Lower lobe of right lung (tissue), 2 donors: ENCODE results near the gene ZNF853. TPM values are rescaled to one million over a fixed set of nuclear protein-coding genes. Genes with fewer than 3 reads are reported as not detected.
"Not testable (repeated sequence)": the region's sequence is repeated elsewhere in the genome, so short reads cannot be mapped to it uniquely, and the experiment has no call there.

Source experiments
- ATAC-seq, 2 donors: fragments of 200-7000 bp; cut with Tn5 transposase; one replicate each; pipeline ENCODE4 v1.9.1; 2020 to 2022; ENCODE audit warnings: mild to moderate bottlenecking in 2 of 2, moderate library complexity in 2 of 2
- DNase-seq: peaks from one replicate; pipeline ENCODE4 v3.0.0-alpha.2; 2020
- H3K27ac ChIP-seq: fragments of 200-600 bp; one replicate; pipeline ENCODE4 v1.8.0; 2022
- H3K27me3 ChIP-seq: fragments of 200-600 bp; one replicate; pipeline ENCODE4 v1.8.0; 2022; ENCODE audit warnings: low read depth
- H3K36me3 ChIP-seq: fragments of 200-600 bp; one replicate; pipeline ENCODE4 v1.8.0; 2022; ENCODE audit warnings: mild to moderate bottlenecking
- H3K4me1 ChIP-seq: fragments of 200-600 bp; one replicate; pipeline ENCODE4 v1.8.0; 2022
- H3K4me3 ChIP-seq: fragments of 200-600 bp; one replicate; pipeline ENCODE4 v1.8.0; 2022; ENCODE audit warnings: mild to moderate bottlenecking
- H3K9me3 ChIP-seq: fragments of 200-600 bp; one replicate; pipeline ENCODE4 v1.8.0; 2022
- CTCF ChIP-seq: fragments of 200-600 bp; IDR thresholded peaks from one replicate; pipeline ENCODE4 v1.8.0; 2022; ENCODE audit warnings: antibody characterized with exemption, mild to moderate bottlenecking
- intact Hi-C: fragments of 100-400 bp; cut with DNase I; formaldehyde crosslinking; loops from one replicate; pipeline ENCODE4 v1.11.0; 2022
- total RNA-seq: library from RNA; stranded (reverse); fragmentation: NEBNext Ultra II Directional; extraction: Animal tissue kit (Norgen Biotek cat#: 25700); gene quantifications from one replicate; pipeline ENCODE4 v1.2.1, GENCODE V29; 2021
- donor health status: DM: no; HTN: yes; CAD: no; lungs with severe emphysema.

The ZNF853 gene
- total RNA-seq, 1 donor from 2014 or later: 4.4 TPM

- H3K4me3 ChIP-seq: no peak overlapping the region
- no peaks in the 10 kb centered on the region for H3K27me3 ChIP-seq
- TF ChIP-seq CTCF: no peak
- no peak overlapping the region for H3K27ac ChIP-seq
- DNase-seq: no peak
- peaks cover 6% of the 10 kb centered on the region for H3K9me3 ChIP-seq
- H3K4me1 ChIP-seq: no peaks in the 10 kb centered on the region
- intact Hi-C loops: no loop called here
- peaks cover 37% of the 10 kb centered on the region for H3K36me3 ChIP-seq
- no peak for ATAC-seq
Measured at GRCh38 chr7:6655636-6656385, 40.4 kb downstream of the ZNF853 start.

GRCh38 chr7:6656413-6656812 is 41.0 kb downstream of the ZNF853 start:
- Histone ChIP-seq H3K4me3 (no peak overlapping the region), H3K4me1 (no peaks in the 10 kb centered on the region), H3K27ac (no peak overlapping the region), H3K36me3 (peaks cover 31% of the 10 kb centered on the region), H3K27me3 (no peaks in the 10 kb centered on the region), H3K9me3 (peaks cover 6% of the 10 kb centered on the region)
- no peak for TF ChIP-seq CTCF
- intact Hi-C loops: no loop called here
- no peak for DNase-seq
- no peak for ATAC-seq

GRCh38 chr7:6658618-6659345 is 43.4 kb downstream of the ZNF853 start:
- Histone ChIP-seq H3K9me3 (no peaks in the 10 kb centered on the region), H3K4me3 (no peak overlapping the region), H3K4me1 (no peaks in the 10 kb centered on the region), H3K36me3 (peaks cover 17% of the 10 kb centered on the region), H3K27me3 (peaks cover under 1% of the 10 kb centered on the region), H3K27ac (no peak overlapping the region)
- DNase-seq (no peak), ATAC-seq (no peak)
- no peak for TF ChIP-seq CTCF
- intact Hi-C loops: no loop called here

- peaks cover 47% of the 10 kb centered on the region for H3K9me3 ChIP-seq
- ATAC-seq, intact Hi-C loops: not testable (repeated sequence)
Measured at GRCh38 chr7:6670851-6671250, 55.4 kb downstream of the ZNF853 start.

More at GRCh38 chr7:6670851-6671250, 55.4 kb downstream of the ZNF853 start:
- not testable (repeated sequence) for H3K36me3 ChIP-seq, DNase-seq, H3K27me3 ChIP-seq, H3K4me1 ChIP-seq, H3K4me3 ChIP-seq, H3K27ac ChIP-seq

Other genes starting within 250 kb of the ZNF853 start
- 257 TPM for gene RAC1, start 241.1 kb upstream of the ZNF853 start, total RNA-seq
- 40.6 TPM for gene DAGLB, start 167.7 kb upstream of the ZNF853 start, total RNA-seq
- 105 TPM for gene KDELR2, start 131.5 kb upstream of the ZNF853 start, total RNA-seq
- 0.41 TPM for gene GRID2IP, start 64.1 kb upstream of the ZNF853 start, total RNA-seq
- gene ZDHHC4, start 38.2 kb upstream of the ZNF853 start, total RNA-seq: 41.8 TPM
- gene INTS15, start 25.6 kb upstream of the ZNF853 start, total RNA-seq: 33.2 TPM
- 43.2 TPM for gene ZNF316, start 21.7 kb downstream of the ZNF853 start, total RNA-seq
- gene ZNF12, start 91.3 kb downstream of the ZNF853 start, total RNA-seq: 23.4 TPM
- 4.8 TPM for gene RSPH10B2, start 138.5 kb downstream of the ZNF853 start, total RNA-seq
- 62.7 TPM for gene CCZ1B, start 210.7 kb downstream of the ZNF853 start, total RNA-seq